ENCODE results near the gene PTPRN2. TPM values are rescaled to one million over a fixed set of nuclear protein-coding genes. Genes with fewer than 3 reads are reported as not detected.

Gene PTPRN2
- total and polyA plus RNA-seq, 2 of the 8 experiments (the other 6 are each of a cell fraction or from before 2014, with no cell fraction given): 2.6 to 4.5 TPM

- no peak for TF ChIP-seq PHF8 (conservative IDR thresholded peaks at IDR 0.05; ENCODE audit: low read depth, low read length)
Measured at GRCh38 chr7:158257516-158258410, 329.9 kb downstream of the PTPRN2 start (continued).

Measured in H1 (cell line).